Ishikawa (cell line): ENCODE measurements around the gene HES3.

Experiments
- CEBPB ChIP-seq: IDR thresholded peaks from 2 replicates; pipeline ENCODE4 v1.6.1; 2012
- CREB1 ChIP-seq: IDR thresholded peaks from 2 replicates; pipeline ENCODE4 v1.6.1; 2012; ENCODE audit warnings: low read depth
- EGR1 ChIP-seq: IDR thresholded peaks from 2 replicates; pipeline ENCODE4 v1.6.1; 2012
- EP300 ChIP-seq: IDR thresholded peaks from 2 replicates; pipeline ENCODE4 v1.6.1; 2012; ENCODE audit warnings: borderline replicate concordance
- FOXM1 ChIP-seq: IDR thresholded peaks from 2 replicates; pipeline ENCODE4 v1.6.1; 2012; ENCODE audit warnings: low read depth, borderline replicate concordance
- NFIC ChIP-seq: IDR thresholded peaks from 2 replicates; pipeline ENCODE4 v1.6.1; 2012
- RAD21 ChIP-seq: IDR thresholded peaks from 2 replicates; pipeline ENCODE4 v1.6.1; 2012; ENCODE audit warnings: low read depth
- TAF1 ChIP-seq: IDR thresholded peaks from 2 replicates; pipeline ENCODE4 v1.6.1; 2012; ENCODE audit warnings: low read depth, mild to moderate bottlenecking
- TCF12 ChIP-seq: IDR thresholded peaks from 2 replicates; pipeline ENCODE4 v1.6.1; 2012; ENCODE audit warnings: low read depth
- TEAD4 ChIP-seq: IDR thresholded peaks from 2 replicates; pipeline ENCODE4 v1.6.1; 2012
- YY1 ChIP-seq: IDR thresholded peaks from 2 replicates; pipeline ENCODE4 v1.6.1; 2012; ENCODE audit warnings: low read depth
- ZBTB7A ChIP-seq: IDR thresholded peaks from 2 replicates; pipeline ENCODE4 v1.6.1; 2012; ENCODE audit warnings: low read depth
- TF ChIP-seq, protein P1 (sequence below): IDR thresholded peaks from 2 replicates; pipeline ENCODE4 v1.6.1; 2012; ENCODE audit warnings: low read depth, mild to moderate bottlenecking
- TF ChIP-seq, protein P2 (sequence below): IDR thresholded peaks from 2 replicates; pipeline ENCODE4 v1.6.1; 2012
- TF ChIP-seq, protein P3 (sequence below): IDR thresholded peaks from 2 replicates; pipeline ENCODE4 v1.6.1; 2012

HES3 gene

DNA sequence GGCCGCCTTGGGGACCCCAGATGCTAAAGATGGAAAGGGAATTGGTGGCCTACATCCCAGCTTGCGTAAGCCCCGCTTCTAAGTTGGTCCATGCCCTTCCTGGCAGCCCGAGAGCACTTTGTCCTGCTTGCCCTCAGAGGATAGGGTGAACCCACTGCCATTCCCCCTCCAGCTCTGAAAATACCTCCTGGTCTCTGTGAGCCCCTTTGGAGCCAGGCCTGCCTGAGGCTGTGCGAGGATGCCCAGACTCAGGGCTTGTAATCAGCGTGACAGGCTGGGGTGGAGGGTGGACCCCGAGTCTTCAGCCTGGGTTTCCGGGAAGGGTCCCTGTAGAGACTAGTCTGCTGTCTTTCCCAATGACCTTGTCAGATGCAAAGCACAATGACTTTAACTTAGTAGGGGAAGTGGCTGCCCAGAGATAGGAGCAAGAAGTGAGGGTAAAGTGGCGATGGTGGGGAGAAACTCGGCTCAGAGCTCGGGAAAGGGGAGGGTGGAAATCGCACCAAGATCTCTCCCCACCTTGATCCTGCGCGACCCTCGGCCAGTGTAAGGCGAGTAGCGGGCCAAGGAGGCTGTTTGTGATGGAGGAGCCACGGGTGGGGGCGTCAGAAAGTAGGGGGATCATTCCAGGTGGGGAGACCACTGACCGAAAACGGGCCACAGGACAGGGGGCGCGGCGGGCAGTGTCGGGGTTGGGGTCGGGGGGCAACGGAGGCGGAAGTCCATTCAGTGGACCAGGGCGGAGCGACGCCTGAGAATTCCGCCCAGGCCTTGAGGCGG is 2.7 kb upstream of the HES3 start:
- TF ChIP-seq, protein P1, sequence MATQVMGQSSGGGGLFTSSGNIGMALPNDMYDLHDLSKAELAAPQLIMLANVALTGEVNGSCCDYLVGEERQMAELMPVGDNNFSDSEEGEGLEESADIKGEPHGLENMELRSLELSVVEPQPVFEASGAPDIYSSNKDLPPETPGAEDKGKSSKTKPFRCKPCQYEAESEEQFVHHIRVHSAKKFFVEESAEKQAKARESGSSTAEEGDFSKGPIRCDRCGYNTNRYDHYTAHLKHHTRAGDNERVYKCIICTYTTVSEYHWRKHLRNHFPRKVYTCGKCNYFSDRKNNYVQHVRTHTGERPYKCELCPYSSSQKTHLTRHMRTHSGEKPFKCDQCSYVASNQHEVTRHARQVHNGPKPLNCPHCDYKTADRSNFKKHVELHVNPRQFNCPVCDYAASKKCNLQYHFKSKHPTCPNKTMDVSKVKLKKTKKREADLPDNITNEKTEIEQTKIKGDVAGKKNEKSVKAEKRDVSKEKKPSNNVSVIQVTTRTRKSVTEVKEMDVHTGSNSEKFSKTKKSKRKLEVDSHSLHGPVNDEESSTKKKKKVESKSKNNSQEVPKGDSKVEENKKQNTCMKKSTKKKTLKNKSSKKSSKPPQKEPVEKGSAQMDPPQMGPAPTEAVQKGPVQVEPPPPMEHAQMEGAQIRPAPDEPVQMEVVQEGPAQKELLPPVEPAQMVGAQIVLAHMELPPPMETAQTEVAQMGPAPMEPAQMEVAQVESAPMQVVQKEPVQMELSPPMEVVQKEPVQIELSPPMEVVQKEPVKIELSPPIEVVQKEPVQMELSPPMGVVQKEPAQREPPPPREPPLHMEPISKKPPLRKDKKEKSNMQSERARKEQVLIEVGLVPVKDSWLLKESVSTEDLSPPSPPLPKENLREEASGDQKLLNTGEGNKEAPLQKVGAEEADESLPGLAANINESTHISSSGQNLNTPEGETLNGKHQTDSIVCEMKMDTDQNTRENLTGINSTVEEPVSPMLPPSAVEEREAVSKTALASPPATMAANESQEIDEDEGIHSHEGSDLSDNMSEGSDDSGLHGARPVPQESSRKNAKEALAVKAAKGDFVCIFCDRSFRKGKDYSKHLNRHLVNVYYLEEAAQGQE = no peak
- TF ChIP-seq, protein P2, sequence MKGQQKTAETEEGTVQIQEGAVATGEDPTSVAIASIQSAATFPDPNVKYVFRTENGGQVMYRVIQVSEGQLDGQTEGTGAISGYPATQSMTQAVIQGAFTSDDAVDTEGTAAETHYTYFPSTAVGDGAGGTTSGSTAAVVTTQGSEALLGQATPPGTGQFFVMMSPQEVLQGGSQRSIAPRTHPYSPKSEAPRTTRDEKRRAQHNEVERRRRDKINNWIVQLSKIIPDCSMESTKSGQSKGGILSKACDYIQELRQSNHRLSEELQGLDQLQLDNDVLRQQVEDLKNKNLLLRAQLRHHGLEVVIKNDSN = no peak
- TF ChIP-seq FOXM1 (no peak), EGR1 (no peak), CREB1 (no peak), RAD21 (no peak), TAF1 (no peak), EP300 (no peak), TCF12 (no peak), YY1 (no peak), TEAD4 (no peak), CEBPB (no peak), NFIC (no peak)

GRCh38 chr1:6241887-6242740 is 1.9 kb upstream of the HES3 start:
- no peak for TF ChIP-seq YY1
- TF ChIP-seq NFIC = peak; percentile 40; the same call in 1 of the 2 replicates
- no peak for TF ChIP-seq TEAD4
- TF ChIP-seq, protein P2 = no peak
- TF ChIP-seq, protein P1 = peak; percentile 55
- no peak for TF ChIP-seq RAD21
- TF ChIP-seq ZBTB7A = no peak
- TF ChIP-seq CREB1 = no peak
- no peak for TF ChIP-seq EP300
- no peak for TF ChIP-seq TAF1
- TF ChIP-seq EGR1 = 0 out of 2 replicates have a peak, but pooled peaks have one; percentile 5

DNA sequence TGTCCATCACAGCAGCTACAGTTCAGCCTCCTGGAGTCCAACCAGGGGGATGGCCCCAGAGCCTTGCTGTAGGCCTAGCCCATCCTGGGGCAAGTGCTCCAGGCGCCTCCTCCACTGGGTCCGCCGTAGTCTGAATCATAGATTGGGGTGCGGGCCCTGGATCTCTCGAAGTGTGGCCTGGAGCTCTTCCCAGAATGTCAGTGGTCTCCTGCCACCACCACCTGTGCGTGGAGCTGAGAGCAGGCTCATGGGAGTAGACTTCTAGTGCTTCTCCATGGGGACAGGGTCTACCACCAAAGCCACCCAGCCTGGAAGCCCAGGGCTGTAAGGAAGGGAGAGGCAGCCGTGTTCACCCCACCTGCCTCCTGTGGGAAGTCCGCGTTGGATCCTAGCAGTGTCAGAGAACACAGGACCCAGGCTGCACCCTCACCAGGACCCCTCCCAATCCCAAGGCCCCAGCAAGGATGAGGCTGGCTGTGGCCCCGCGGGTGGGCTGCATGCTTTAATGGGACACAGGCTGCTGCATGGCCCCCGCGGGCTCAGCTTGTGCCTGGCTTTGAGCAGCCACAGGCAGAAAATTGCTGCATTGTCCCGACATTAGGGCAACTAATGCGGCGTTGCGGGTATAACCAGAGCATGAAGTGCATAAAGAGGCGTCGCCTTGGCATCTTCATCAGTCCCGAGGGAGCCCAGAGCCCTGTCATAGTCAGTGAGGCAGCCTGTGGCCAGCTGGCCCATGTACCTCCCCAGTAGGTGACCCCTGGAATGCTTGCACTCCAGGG is 735 bp upstream of the HES3 start:
- TF ChIP-seq YY1 (no peak), ZBTB7A (no peak), CREB1 (no peak), TAF1 (no peak), EP300 (no peak), FOXM1 (no peak), CEBPB (no peak), TCF12 (no peak), RAD21 (no peak)
- TF ChIP-seq, protein P1 = no peak
- TF ChIP-seq, protein P3, sequence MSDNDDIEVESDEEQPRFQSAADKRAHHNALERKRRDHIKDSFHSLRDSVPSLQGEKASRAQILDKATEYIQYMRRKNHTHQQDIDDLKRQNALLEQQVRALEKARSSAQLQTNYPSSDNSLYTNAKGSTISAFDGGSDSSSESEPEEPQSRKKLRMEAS = no peak
